Activated CD4-positive, alpha-beta T cell treated with anti-CD3 and anti-CD28 coated beads, Interleukin-2, amount 50 U/mL, for 24 hours (primary cell): ENCODE data around the gene SLC25A42.
"Not testable (repeated sequence)": the region's sequence is repeated elsewhere in the genome, so short reads cannot be mapped to it uniquely, and the experiment has no call there.

Experiments
- DNase-seq, 2 donors: peaks; one replicate each; pipeline ENCODE4 v3.0.0-alpha.2; 2020; ENCODE audit warnings: low read depth in 1 of 2, low spot score in 1 of 2

SLC25A42 gene

GRCh38 chr19:19132912-19133311 lies 69.1 kb downstream of the SLC25A42 start:
- DNase-seq, result no peak

GRCh38 chr19:19133985-19134384 lies 70.2 kb downstream of the SLC25A42 start:
- DNase-seq, result no peak

DNA sequence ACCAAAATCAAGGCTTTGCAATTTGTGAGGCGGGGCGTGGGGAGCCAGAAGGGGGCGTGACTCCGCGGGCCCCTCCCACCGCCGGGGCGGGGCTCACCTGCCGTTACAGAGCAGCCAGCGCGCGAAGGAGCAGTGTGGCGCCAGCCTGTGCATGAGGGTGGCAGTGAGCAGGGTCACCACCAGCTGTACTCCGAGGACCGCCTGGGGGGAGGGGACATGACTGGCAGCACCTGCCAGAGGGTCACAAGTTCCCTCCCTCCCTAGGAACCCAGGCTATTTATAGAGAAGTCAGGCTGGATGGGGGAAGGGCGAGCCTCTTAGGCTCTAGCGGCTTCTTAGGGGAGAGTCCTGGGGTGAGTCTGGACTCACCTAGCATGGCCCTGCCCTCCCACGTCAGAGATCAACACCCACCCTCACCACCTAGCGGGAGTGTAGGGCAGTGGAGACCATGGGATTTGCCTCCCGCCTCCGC lies 70.9 kb downstream of the SLC25A42 start:
- no peak for DNase-seq

DNA sequence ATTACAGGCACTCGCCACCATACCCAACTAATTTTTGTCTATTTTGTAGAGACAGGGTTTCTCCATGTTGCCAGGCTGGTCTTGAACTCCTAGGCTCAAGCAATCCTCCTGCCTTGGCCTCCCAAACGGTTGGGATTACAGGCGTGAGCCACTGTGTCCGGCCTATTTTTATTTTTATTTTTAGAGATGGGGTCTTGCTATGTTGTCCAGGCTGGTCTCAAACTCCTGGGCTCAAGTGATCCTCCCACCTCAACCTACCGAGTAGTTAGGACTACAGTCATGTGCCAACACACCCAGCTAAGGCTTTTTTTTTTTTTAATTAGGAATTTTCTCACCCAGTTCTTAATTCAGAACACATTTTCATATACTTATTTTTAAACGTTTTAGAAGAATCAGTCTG lies 71.9 kb downstream of the SLC25A42 start:
- DNase-seq, result not testable (repeated sequence)

GRCh38 chr19:19137556-19138108 lies 73.8 kb downstream of the SLC25A42 start:
- DNase-seq, result peak in 1 of 2 donors; percentile 6

- peak; percentile 81 to 97 for DNase-seq
These were observed 74.6 kb downstream of the SLC25A42 start, which contains the start of gene TMEM161A for GRCh38 chr19:19138109-19138981. Gene TMEM161A, minus strand, starts transcription at chr19:19138478. Its CDS starts 50 bp downstream, at chr19:19138428.

- DNase-seq, result no peak
These were observed 76.1 kb downstream of the SLC25A42 start for GRCh38 chr19:19139876-19140229.

DNA sequence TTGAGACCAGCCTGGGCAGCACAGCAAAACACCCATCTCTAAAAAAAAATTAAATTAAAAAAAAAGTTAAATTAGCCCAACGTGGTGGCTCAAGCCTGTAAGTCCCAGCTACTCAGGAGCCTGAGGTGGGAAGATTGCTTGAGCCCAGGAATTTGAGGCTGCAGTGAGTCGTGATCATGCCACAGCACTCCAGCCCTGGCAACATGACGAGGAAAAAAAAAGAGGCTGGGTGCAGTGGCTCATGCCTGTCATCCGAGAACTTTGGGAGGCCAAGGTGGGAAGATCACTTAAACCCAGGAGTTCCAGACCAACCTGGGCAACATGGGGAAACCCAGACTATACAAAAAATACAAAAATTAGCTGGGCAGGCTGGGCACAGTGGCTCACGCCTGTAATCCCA lies 76.7 kb downstream of the SLC25A42 start:
- DNase-seq, result no peak

DNA sequence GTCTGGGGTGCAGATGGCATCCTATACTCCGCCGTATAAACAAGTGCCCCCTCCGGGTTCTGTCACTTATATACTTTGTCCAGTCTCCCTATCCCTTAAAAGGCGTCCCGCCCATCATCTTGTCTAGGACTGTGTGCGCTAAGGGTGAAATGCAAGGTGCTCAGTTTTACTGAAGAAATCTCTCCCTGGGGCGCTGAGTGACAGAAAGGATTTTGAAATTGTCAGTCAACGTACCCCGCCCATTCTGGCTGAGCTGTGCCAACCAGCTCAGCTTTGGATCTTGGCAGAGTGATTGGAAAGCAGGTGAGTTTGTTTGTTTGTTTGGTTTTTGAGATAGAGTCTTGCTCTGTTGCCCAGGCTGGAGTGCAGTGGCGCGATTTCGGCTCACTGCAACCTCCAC lies 78.6 kb downstream of the SLC25A42 start:
- no peak for DNase-seq

DNA sequence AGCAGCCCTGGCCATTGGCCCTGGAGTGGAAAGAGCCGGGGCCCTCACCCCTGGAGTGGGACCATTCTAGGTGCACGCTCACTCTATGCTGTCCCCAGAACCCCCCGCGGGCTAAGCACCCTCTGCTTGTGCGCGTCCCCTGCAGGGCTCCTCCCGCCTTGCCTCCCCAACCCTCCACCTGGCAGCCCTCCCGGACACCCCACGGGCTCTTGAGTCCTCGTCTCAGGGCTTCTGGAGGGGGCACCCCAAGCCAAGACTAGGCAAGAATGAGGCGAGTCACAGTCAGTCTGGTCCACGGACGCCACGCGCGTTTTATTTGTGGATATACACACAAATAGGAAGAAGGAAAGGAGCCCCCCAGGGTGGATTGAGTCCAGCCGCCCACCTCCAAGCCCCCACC lies 81.5 kb downstream of the SLC25A42 start:
- DNase-seq, result no peak

DNA sequence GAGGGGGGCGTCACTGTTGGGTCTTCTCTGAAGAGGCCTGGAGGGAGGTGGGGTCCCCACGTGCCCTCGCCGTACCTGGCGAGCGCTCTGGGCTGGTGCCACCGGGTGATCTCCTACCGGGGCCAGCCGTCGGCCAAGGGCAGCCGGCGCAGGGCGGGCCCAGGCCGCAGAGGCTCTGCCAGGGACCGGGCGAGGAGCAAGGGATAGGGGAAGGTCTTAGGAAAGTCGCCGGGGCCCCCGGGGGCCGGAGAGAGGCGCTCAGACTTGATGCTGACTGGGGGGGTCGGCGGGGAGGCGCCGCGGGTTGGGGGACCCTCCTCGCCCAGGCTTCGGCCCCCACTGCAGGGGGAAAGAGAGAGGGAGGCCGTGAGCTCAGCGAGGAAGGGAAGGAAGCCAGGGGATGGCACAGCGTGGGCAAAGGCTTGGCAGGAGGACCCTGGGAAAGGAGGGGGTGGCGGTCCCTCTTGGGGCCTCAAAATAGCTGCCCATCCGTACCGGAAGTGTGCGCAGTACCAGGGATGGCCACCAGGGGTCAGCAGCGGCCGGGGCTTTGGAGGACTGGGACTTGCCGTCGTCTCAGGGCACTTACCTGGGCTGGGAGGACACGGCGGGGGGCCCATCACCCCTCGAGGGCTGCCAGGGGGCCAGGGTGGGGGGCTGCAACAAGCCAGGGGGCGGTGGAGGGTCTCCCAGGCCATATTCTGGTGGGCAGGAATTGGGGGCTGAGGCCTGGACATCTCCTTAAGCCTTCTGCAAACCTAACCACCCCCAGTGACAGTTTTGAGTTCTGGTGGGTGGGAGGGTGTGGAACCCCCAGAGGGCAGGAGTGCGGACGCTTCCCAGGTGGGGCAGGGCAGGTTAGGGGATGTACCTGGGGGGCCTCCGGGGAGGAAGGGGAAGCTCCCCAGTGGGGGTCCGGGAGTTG lies 82.2 kb downstream of the SLC25A42 start:
- peak; percentile 79 to 92 for DNase-seq

DNA sequence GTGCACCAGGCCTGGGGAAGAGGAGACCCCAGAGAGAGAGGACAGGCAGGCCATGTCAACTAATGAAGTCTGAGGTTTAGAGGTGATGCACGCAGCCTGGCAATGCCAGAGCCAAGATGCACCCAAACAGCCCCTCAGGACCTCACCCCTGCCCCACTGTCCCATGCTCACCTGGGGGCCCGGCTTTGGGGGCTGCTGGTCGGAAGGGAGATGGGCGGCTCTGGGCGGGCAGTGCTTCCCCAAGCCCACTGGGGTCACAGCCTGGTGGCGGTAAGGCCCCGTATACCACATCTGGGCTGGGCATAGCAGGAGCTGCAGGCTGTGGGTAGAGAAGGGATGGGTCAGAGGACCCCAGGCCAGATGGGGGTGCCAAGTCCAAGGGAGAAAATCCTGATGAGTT lies 83.1 kb downstream of the SLC25A42 start:
- no peak for DNase-seq

GRCh38 chr19:19147344-19147743 lies 83.5 kb downstream of the SLC25A42 start:
- DNase-seq, result no peak

GRCh38 chr19:19148504-19148903 lies 84.7 kb downstream of the SLC25A42 start:
- not testable (repeated sequence) for DNase-seq

DNA sequence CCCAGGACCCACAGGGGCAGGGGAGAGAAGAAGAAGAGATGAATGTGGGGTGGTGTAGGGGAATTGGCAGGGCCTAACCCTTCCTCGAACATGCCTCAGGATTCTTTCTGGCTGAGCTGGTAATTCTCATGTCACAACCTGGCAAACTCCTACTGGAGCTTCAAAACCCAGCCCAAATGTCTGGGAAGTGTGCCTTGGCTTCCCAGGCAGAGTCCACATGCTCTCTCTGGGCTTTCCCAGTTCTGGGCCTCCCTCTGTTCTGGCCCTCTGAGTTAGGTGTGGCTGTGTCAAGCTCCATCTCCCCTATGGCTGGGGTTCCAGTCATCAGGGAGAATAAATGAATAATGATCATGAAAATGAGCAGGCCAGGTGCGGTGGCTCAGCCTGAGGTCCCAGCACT lies 85.6 kb downstream of the SLC25A42 start:
- no peak for DNase-seq

DNA sequence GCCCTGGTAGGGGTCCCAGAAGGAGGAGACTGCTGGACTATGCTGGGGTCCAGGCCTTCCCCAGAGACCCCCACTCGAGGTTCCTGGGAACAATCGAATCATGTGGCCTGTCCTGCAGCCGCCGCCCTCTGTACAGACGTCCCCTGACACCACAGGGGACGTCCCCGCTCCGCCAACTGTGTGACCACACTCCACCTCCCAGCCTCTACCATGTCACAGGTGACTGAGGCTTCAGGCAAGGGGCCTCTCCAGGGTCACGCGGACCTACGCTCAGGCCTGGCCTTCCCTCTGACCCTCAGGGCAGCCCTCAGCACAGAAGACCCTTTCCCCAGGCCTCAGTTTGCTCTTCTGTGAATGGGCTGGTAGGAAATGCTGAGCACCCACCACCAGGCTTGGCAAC lies 87.6 kb downstream of the SLC25A42 start:
- no peak for DNase-seq

DNA sequence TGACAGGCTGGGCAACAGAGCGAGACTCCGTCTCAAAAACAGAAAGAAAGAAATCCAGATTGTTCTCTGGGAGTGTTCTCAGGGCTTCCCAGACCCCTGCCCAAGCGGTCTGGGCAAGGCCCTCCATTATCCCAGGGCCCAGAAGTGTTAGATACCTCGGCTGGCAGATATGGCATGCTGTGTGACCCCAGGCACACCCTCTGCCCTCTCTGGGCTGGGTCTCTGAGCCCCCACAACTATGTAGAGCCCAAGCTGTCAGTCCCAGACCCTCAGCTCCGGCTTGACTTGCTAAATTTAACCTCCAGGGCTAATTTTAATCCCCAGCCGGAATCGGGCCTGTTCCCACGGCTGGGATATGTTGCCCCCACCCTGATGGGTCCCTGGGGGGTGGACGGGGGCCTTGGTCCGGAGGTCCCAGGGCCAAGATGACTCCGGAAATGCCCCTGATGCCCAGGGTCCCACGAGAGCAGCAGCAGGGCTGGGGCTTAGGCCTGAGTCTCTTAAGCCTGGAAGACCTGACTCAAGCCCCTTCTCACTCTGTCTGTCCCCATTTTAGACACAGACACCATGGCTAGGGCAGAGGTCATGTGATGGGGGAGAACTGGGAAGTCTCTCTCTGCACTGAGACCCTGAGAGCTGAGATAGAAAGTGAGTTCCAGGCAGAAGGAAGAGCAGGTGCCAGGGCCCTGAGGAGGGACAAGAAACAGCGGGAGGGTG lies 89.0 kb downstream of the SLC25A42 start:
- DNase-seq, result no peak

DNA sequence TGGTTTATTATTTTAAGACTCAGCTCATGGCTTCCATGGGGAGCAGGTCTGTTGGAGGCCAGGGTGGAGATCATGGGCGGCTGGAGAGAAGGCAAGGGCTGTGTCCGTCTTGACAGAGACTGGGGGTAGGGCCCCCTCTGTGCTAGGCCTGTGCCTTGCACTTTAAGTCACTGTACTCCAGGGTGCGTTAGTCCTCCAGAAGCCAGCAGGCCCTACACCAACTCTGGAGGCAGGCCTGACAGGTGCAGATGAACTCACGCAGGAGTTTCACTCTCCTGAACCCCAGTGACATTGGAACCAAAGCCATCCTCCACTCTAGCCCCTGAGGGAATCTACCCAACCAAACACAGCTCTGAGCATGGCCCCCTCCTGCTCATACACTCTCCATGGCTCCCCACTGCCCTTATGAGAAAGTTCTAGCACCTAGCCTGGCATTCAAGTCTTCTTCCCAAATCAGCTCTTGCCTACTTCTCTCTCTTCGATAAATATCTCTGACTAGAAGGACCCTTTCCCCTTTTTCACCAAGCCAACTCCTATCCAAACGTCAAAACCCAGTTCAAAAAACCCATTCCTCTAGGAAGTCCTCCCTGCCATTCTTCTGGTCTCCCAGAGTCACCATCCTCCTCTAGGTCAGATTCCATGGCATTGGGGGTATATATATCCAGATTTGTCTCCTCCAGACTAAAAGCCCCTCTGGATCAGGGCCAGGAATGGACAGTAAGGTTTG lies 91.1 kb downstream of the SLC25A42 start:
- DNase-seq, result no peak

DNA sequence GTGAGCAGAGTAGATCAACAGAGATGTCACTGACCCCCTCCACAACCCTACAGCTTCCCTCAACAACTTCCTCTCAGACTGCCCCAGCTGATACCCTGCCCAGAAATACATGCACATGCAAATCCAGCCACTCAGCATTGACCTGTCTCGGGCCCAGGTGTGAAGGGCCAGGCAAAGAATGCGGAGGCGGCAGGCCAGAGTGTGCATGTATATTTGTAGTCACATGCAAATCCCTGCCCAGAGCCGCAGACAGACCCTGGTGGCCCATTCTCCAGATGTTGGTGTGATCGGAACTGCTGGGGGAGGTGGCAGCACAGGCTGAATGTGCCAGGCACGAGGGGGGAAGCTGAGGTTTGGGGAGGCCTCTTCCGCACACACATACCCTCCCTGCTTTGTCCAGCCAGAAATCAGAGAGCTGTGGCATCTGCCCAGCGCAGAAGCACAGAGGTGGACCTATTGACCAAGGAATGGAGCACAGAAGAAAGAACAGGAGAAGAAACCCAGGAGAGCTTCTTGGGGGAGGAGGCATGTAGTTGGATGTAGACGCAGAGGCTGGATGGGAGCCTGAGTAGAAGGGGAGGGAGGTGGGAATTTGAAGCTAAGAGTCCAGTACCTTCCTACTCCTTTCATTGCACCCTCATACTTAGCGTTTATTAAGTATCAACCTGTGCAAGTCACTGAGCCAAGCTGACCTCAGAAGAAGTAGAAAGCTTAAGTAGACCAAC lies 91.9 kb downstream of the SLC25A42 start:
- DNase-seq, result no peak

GRCh38 chr19:19157808-19158207 lies 94.0 kb downstream of the SLC25A42 start:
- DNase-seq, result no peak
